ENCODE data around the gene GRID1. TPM values are rescaled to one million over a fixed set of nuclear protein-coding genes. Genes with fewer than 3 reads are reported as not detected.

Gene GRID1
- polyA plus RNA-seq, 1 of the 3 experiments (the other 2 are of a cell fraction), result 0.13 TPM

GRCh38 chr10:85916994-85917573 lies 449.5 kb downstream of the GRID1 start:
- Histone ChIP-seq H3K9ac (no peak overlapping the region), H3K9me2 (no peaks in the 10 kb centered on the region), H3K27me3 (ENCODE audit: insufficient read depth) (no peaks in the 10 kb centered on the region), H2AFZ (ENCODE audit: low read depth) (no peak overlapping the region), H3K79me2 (ENCODE audit: insufficient read depth) (no peaks in the 10 kb centered on the region), H3K9me3 (no peaks in the 10 kb centered on the region), H3K4me3 (ENCODE audit: low read depth in 2 of 2, low read length in 1 of 2) (no peak overlapping the region), H3K27ac (ENCODE audit: low read depth in 2 of 2, low read length in 1 of 2) (peak overlapping the region in 1 of 2 experiments; percentile 61; a peak in 2 of 4 replicates), H3F3A (replicated peaks; ENCODE audit: insufficient read depth) (no peaks in the 10 kb centered on the region), H4K20me1 (ENCODE audit: insufficient read depth) (no peaks in the 10 kb centered on the region), H3K36me3 (replicated peaks in 1 of 2; ENCODE audit: control insufficient read depth in 1 of 2, insufficient read depth in 2 of 2, low read length in 1 of 2) (no peaks in the 10 kb centered on the region), H3K4me2 (no peak overlapping the region), H3K4me1 (ENCODE audit: control insufficient read depth in 1 of 2, insufficient read depth in 2 of 2, low read depth in 1 of 2, low read length in 1 of 2) (peaks cover 0 to 29% of the 10 kb centered on the region in 2 experiments; a peak in 2 of 4 replicates)
- CTCF ChIA-PET, result interaction anchor here (1.4 kb wide), 1 partner anchor 79 kb away, joined by 5 read pairs; no protein-coding TSS in a partner anchor
- 27% methylated on average over 2 of the region's 2 CpGs for WGBS (ENCODE audit: low lambda C conversion rate)
- TF ChIP-seq GATA2 (CRISPR knock-in tag; IDR thresholded peaks at IDR 0.05) (peak; percentile 38; the same call in 1 of the 2 replicates), EZH2phosphoT487 (IDR thresholded peaks at IDR 0.05; ENCODE audit: borderline replicate concordance, low read depth) (no peak)
- peak; percentile 36 for DNase-seq
- POLR2A ChIA-PET, result interaction anchor here (0.8 kb wide), 1 partner anchor 157 kb away, joined by 3 read pairs; no protein-coding TSS in a partner anchor

- Histone ChIP-seq H3K79me2 (ENCODE audit: insufficient read depth) (no peaks in the 10 kb centered on the region), H3K4me3 (ENCODE audit: low read depth in 2 of 2, low read length in 1 of 2) (no peak overlapping the region), H4K20me1 (ENCODE audit: insufficient read depth) (no peaks in the 10 kb centered on the region), H3K9me3 (no peaks in the 10 kb centered on the region), H3K9ac (no peak overlapping the region), H3K27ac (ENCODE audit: low read depth in 2 of 2, low read length in 1 of 2) (peak overlapping the region in 1 of 2 experiments; percentile 61; a peak in 1 of 4 replicates), H3K27me3 (ENCODE audit: insufficient read depth) (no peaks in the 10 kb centered on the region), H3K9me2 (no peaks in the 10 kb centered on the region), H3K4me2 (no peak overlapping the region), H3K4me1 (ENCODE audit: control insufficient read depth in 1 of 2, insufficient read depth in 2 of 2, low read depth in 1 of 2, low read length in 1 of 2) (peaks cover 0 to 29% of the 10 kb centered on the region in 2 experiments; a peak in 2 of 4 replicates), H2AFZ (ENCODE audit: low read depth) (no peak overlapping the region), H3F3A (replicated peaks; ENCODE audit: insufficient read depth) (no peaks in the 10 kb centered on the region), H3K36me3 (replicated peaks in 1 of 2; ENCODE audit: control insufficient read depth in 1 of 2, insufficient read depth in 2 of 2, low read length in 1 of 2) (no peaks in the 10 kb centered on the region)
- DNase-seq, result peak; percentile 29
- ChIA-PET CTCF (no interaction called here), POLR2A (no interaction called here)
- TF ChIP-seq TCF12 (IDR thresholded peaks at IDR 0.05), result no peak
- peak; percentile 17; the same call in 1 of the 2 replicates for TF ChIP-seq FOXJ3 (CRISPR knock-in tag; IDR thresholded peaks at IDR 0.05)
- peak; percentile 54 for TF ChIP-seq GATA2 (CRISPR knock-in tag; IDR thresholded peaks at IDR 0.05)
- 6% methylated on average over 5 of the region's 5 CpGs for WGBS (ENCODE audit: low lambda C conversion rate)
Observed at GRCh38 chr10:85916286-85916685, 450.3 kb downstream of the GRID1 start.

- H3K27me3 ChIP-seq (ENCODE audit: insufficient read depth), result no peaks in the 10 kb centered on the region
- H3K36me3 ChIP-seq (replicated peaks in 1 of 2; ENCODE audit: control insufficient read depth in 1 of 2, insufficient read depth in 2 of 2, low read length in 1 of 2), result no peaks in the 10 kb centered on the region
- no peaks in the 10 kb centered on the region for H3K9me3 ChIP-seq
- H3K4me3 ChIP-seq (ENCODE audit: low read depth in 2 of 2, low read length in 1 of 2), result no peak overlapping the region
- peaks cover 0 to 29% of the 10 kb centered on the region in 2 experiments; a peak in 2 of 4 replicates for H3K4me1 ChIP-seq (ENCODE audit: control insufficient read depth in 1 of 2, insufficient read depth in 2 of 2, low read depth in 1 of 2, low read length in 1 of 2)
- no peak overlapping the region for H3K27ac ChIP-seq (ENCODE audit: low read depth in 2 of 2, low read length in 1 of 2)
- H3F3A ChIP-seq (replicated peaks; ENCODE audit: insufficient read depth), result no peaks in the 10 kb centered on the region
- no peak overlapping the region for H3K4me2 ChIP-seq
- no peaks in the 10 kb centered on the region for H3K9me2 ChIP-seq
- H3K79me2 ChIP-seq (ENCODE audit: insufficient read depth), result no peaks in the 10 kb centered on the region
- ChIA-PET CTCF (no interaction called here), POLR2A (no interaction called here)
- no peaks in the 10 kb centered on the region for H4K20me1 ChIP-seq (ENCODE audit: insufficient read depth)
- H3K9ac ChIP-seq, result no peak overlapping the region
- H2AFZ ChIP-seq (ENCODE audit: low read depth), result no peak overlapping the region
- no peak for DNase-seq
- 38% methylated on average over 4 of the region's 4 CpGs for WGBS (ENCODE audit: low lambda C conversion rate)
- TF ChIP-seq FOSL2 (IDR thresholded peaks at IDR 0.05; ENCODE audit: borderline replicate concordance, low read depth), result no peak
- no peak for TF ChIP-seq PBX3 (IDR thresholded peaks at IDR 0.05)
- no peak for TF ChIP-seq RFX5 (IDR thresholded peaks at IDR 0.05; ENCODE audit: low read length)
- no peak for TF ChIP-seq NFIC (IDR thresholded peaks at IDR 0.05; ENCODE audit: borderline replicate concordance)
- no peak for TF ChIP-seq TAF1 (IDR thresholded peaks at IDR 0.05; ENCODE audit: borderline replicate concordance, low read depth, low read length)
- no peak for TF ChIP-seq RAD21 (IDR thresholded peaks at IDR 0.05; ENCODE audit: low read length)
- no peak for TF ChIP-seq TCF12 (IDR thresholded peaks at IDR 0.05)
- no peak for TF ChIP-seq USF1 (IDR thresholded peaks at IDR 0.05; ENCODE audit: borderline replicate concordance, low read depth)
- TF ChIP-seq EZH2phosphoT487 (IDR thresholded peaks at IDR 0.05; ENCODE audit: borderline replicate concordance, low read depth), result no peak
- no peak for TF ChIP-seq IRF3 (IDR thresholded peaks at IDR 0.05; ENCODE audit: low read depth, low read length)
- TF ChIP-seq CHD2 (IDR thresholded peaks at IDR 0.05; ENCODE audit: low read length, partially characterized antibody), result no peak
- TF ChIP-seq RXRA (IDR thresholded peaks at IDR 0.05; ENCODE audit: borderline replicate concordance, low read depth), result no peak
- TF ChIP-seq CTCF (IDR thresholded peaks at IDR 0.05), result no peak
- TF ChIP-seq JUND (IDR thresholded peaks at IDR 0.05), result no peak
Observed at GRCh38 chr10:85915245-85915846, 451.2 kb downstream of the GRID1 start.
